Testis (tissue), 2 donors: ENCODE results near the gene NCOA6.

ENCODE experiments used
- CTCF ChIP-seq, 3 experiments: fragments of 450-650 bp in 2 of 3; fragments of 200-600 bp in 1 of 3; sonication (generic) in 1 of 3; IDR thresholded peaks; one replicate each; pipeline ENCODE4 v1.5.1; 2016 to 2019; ENCODE audit warnings: antibody characterized with exemption in 3 of 3, mild to moderate bottlenecking in 2 of 3, moderate library complexity in 1 of 3
- POLR2A ChIP-seq: fragments of 450-650 bp; IDR thresholded peaks from one replicate; pipeline ENCODE4 v1.6.1; 2017; ENCODE audit warnings: antibody characterized with exemption, mild to moderate bottlenecking, moderate library complexity

GRCh38 chr20:34754611-34755010, 70.8 kb downstream of the NCOA6 start:
- TF ChIP-seq CTCF (IDR thresholded peaks at IDR 0.05) (no peak), POLR2A (no peak)
